HepG2 (cell line): ENCODE data around the gene FSIP1. TPM values are rescaled to one million over a fixed set of nuclear protein-coding genes. Genes with fewer than 3 reads are reported as not detected.

ENCODE experiments used
- ATAC-seq: fragments of 200-7000 bp; cut with Tn5 transposase; 3 replicates; pipeline ENCODE4 v1.9.1; 2020; ENCODE audit warnings: mild to moderate bottlenecking, moderate library complexity
- BruUV-seq: library from RNA; stranded (reverse); fragments of 400-500 nt; replicated peaks from 2 replicates; lab custom pipeline; 2021; lab: Mats Ljungman, UMichigan
- CTCF ChIA-PET: fragments of 300-600 bp; formaldehyde crosslinking; extraction: SDS; loops from one replicate; lab custom pipeline; 2021; ENCODE audit warnings: low total read pairs, inconsistent platforms, low intra/inter-chr PET ratio; lab: Yijun Ruan, JAX
- POLR2A ChIA-PET: fragments of 350-600 bp; sonication (Branson Sonifier 250); formaldehyde crosslinking; loops from one replicate; lab custom pipeline; 2020; ENCODE audit warnings: antibody characterized with exemption, inconsistent platforms; lab: Yijun Ruan, JAX
- DNase-seq: peaks from one replicate; pipeline ENCODE4 v3.0.0-alpha.2; 2015; ENCODE audit warnings: low spot score
- FAIRE-seq: peaks from 3 replicates; lab custom pipeline; 2011; peaks lifted over from hg19 to GRCh38; lab: Jason Lieb, UNC
- H2AFZ ChIP-seq: one replicate; pipeline ENCODE4 v1.6.1; 2011; ENCODE audit warnings: low read length, inconsistent platforms
- H3K27ac ChIP-seq: fragments of 300-600 bp; 3 replicates; pipeline ENCODE4 v1.8.0; 2011; ENCODE audit warnings: mixed run types, mild to moderate bottlenecking, mixed read lengths, low read length, inconsistent platforms; ENCODE audit not compliant: insufficient read depth; ENCODE audit errors: extremely low read length
- H3K27me3 ChIP-seq, 2 experiments: fragments of 200-600 bp in 1 of 2; 2 replicates in 1 of 2; 3 replicates in 1 of 2; pipeline versions ENCODE4 v1.6.0 to v1.8.0; 2011; ENCODE audit warnings: low read length in 2 of 2, mild to moderate bottlenecking in 2 of 2, moderate library complexity in 2 of 2, inconsistent platforms in 1 of 2; ENCODE audit not compliant: insufficient read depth in 2 of 2, control insufficient read depth in 1 of 2
- H3K36me3 ChIP-seq, 2 experiments: fragments of 200-600 bp in 1 of 2; replicated peaks in 1 of 2; 2 replicates in 1 of 2; 3 replicates in 1 of 2; pipeline versions ENCODE4 v1.5.1 to v1.8.0; 2011; ENCODE audit warnings: low read length in 2 of 2, inconsistent platforms in 1 of 2; ENCODE audit not compliant: insufficient read depth in 2 of 2, control insufficient read depth in 1 of 2
- H3K4me1 ChIP-seq: 2 replicates; pipeline ENCODE4 v1.5.1; 2012; ENCODE audit warnings: low read length, inconsistent platforms; ENCODE audit not compliant: insufficient read depth
- H3K4me2 ChIP-seq: 2 replicates; pipeline ENCODE4 v1.6.0; 2011; ENCODE audit warnings: low read depth, low read length, inconsistent platforms
- H3K4me3 ChIP-seq, 3 experiments: fragments of 200-600 bp in 1 of 3; sonication (generic), shearing (Covaris generic) in 1 of 3; replicated peaks in 1 of 3; 2 replicates each; pipeline ENCODE4 v1.5.1; 2011 to 2016; ENCODE audit warnings: low read length in 3 of 3, inconsistent platforms in 2 of 3, low read depth in 2 of 3, mild to moderate bottlenecking in 2 of 3, control low read depth in 1 of 3, mixed read lengths in 1 of 3; ENCODE audit not compliant: insufficient read depth in 1 of 3
- H3K79me2 ChIP-seq: one replicate; pipeline ENCODE4 v1.6.1; 2011; ENCODE audit warnings: low read length, inconsistent platforms; ENCODE audit not compliant: insufficient read depth
- H3K9ac ChIP-seq: 2 replicates; pipeline ENCODE4 v1.6.0; 2011; ENCODE audit warnings: mild to moderate bottlenecking, low read depth, low read length, inconsistent platforms; ENCODE audit not compliant: insufficient read depth
- H3K9me3 ChIP-seq: 2 replicates; pipeline ENCODE4 v1.5.1; 2012; ENCODE audit warnings: mild to moderate bottlenecking, low read length
- H4K20me1 ChIP-seq: 2 replicates; pipeline ENCODE4 v1.6.0; 2011; ENCODE audit warnings: inconsistent platforms, mild to moderate bottlenecking, low read length, moderate library complexity; ENCODE audit not compliant: insufficient read depth
- KDM2A ChIP-seq: sonication (generic); formaldehyde crosslinking; IDR thresholded peaks from 2 replicates; pipeline ENCODE4 v1.4.0; 2020; ENCODE audit warnings: low read depth, missing genetic modification reagents, borderline replicate concordance
- SYNCRIP ChIP-seq: fragments of 200-400 bp; formaldehyde crosslinking; IDR thresholded peaks from 2 replicates; pipeline ENCODE4 v1.6.1; 2018; ENCODE audit warnings: mild to moderate bottlenecking, low read depth, low read length; ENCODE audit not compliant: insufficient read depth
- ZNF780A ChIP-seq: sonication (generic); formaldehyde crosslinking; IDR thresholded peaks from 2 replicates; pipeline ENCODE4 v1.8.0; 2022; ENCODE audit warnings: mild to moderate bottlenecking, missing genetic modification reagents, moderate library complexity
- ZNF891 ChIP-seq: sonication (generic); formaldehyde crosslinking; IDR thresholded peaks from 2 replicates; pipeline ENCODE4 v1.5.0; 2020; ENCODE audit warnings: mild to moderate bottlenecking, missing genetic modification reagents
- whole genome bisulfite sequencing: methylation state at CpG from one replicate; pipeline ENCODE4 v1.1.6; 2017; ENCODE audit warnings: low lambda C conversion rate; 5-methylcytosine and 5-hydroxymethylcytosine counted together
- in situ Hi-C: cut with HindIII; loops from 2 replicates; pipeline ENCODE4 v1.10.0; 2017; ENCODE audit warnings: low pct_unique_long_range_greater_than_20kb; ENCODE audit not compliant: extremely low pct_ligation_motif_present
- intact Hi-C: fragments of 100-400 bp; cut with micrococcal nuclease; formaldehyde crosslinking; loops from one replicate; pipeline ENCODE4 v1.10.0; 2022; ENCODE audit not compliant: unreplicated experiment
- polyA plus RNA-seq, 8 experiments: library from polyadenylated mRNA; depleted of rRNA in 3 of 8; stranded (reverse) in 7 of 8; unstranded in 1 of 8; fragments of >200 nt; fragmentation: Illumina TruSeq in 4 of 8; extraction: Trizol in 4 of 8; gene quantifications; 2 replicates each; pipeline versions ENCODE4 v1.2.1 to v1.2.3, GENCODE V29; 2011 to 2016; ENCODE audit warnings: low read depth in 4 of 8, missing spikeins in 1 of 8, mixed read lengths in 1 of 8; ENCODE audit not compliant: insufficient read depth in 1 of 8
- total RNA-seq, 5 experiments: library from RNA; depleted of rRNA; stranded (reverse); fragments of >200 nt; fragmentation: Illumina TruSeq; extraction: Trizol; gene quantifications; 2 replicates each; pipeline ENCODE4 v1.2.3, GENCODE V29; 2016; ENCODE audit warnings: low read depth in 1 of 5
- TF ChIP-seq, protein P1 (sequence below): sonication (generic); formaldehyde crosslinking; IDR thresholded peaks from 2 replicates; pipeline ENCODE4 v1.4.0; 2020; ENCODE audit warnings: mild to moderate bottlenecking, missing genetic modification reagents

The FSIP1 gene
- total and polyA plus RNA-seq, 2 of the 13 experiments (the other 11 are each of a cell fraction or from before 2014, with no cell fraction given): 0.18 TPM; not detected in 1

DNA sequence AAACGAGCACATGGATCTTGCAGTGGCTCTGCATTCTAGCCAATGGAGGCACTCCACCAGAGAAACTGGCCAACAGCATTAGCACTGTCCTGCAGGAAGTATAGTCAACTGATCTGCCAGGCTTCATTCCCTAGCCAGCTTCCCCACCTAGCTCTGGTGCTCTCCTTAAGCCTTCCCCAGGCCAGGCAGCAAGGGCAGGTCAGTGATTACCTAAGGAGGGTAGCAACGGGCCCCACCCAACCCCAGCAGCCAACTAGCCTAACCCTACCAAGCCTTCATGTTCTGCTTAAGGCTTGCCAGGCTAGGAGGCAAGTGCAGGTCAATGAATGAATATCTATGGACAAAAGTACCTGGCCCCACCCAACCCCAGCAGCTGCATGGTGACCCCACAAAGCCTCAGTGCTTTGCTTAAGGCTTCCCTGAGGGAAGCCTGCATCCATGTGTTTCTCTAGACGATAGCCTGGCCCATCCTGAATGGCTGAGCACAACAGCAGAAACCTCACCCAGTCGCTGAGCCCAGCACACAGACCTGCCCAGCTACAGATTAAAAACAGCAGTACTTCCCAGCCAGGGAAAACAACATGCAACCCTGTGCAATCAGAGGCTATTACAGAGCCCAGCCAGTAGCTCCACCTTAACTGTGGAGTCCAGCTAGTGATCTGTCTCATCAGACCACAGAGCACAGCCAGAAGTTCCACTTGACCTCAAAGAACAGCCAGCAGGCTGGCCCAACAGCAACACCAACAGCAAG, 173.3 kb downstream of the FSIP1 start:
- Histone ChIP-seq H3K27me3 (peaks cover 1 to 5% of the 10 kb centered on the region in 2 experiments; a peak in 2 of 5 replicates), H3K9me3 (peaks cover 10% of the 10 kb centered on the region; the same call in 1 of the 2 replicates), H2AFZ (no peak overlapping the region), H3K9ac (no peak overlapping the region), H3K4me2 (no peak overlapping the region), H3K36me3 (no peaks in the 10 kb centered on the region), H3K4me3 (no peak overlapping the region), H3K27ac (no peak overlapping the region), H3K4me1 (no peaks in the 10 kb centered on the region), H4K20me1 (no peaks in the 10 kb centered on the region), H3K79me2 (no peaks in the 10 kb centered on the region)
- intact Hi-C loops (no loop called here), in situ Hi-C loops (loop anchor here (10.0 kb wide), 1 partner anchor 155 kb away; no protein-coding TSS in a partner anchor)
- CTCF ChIA-PET: no interaction called here
- POLR2A ChIA-PET: no interaction called here
- DNase-seq: no peak
- BruUV-seq: no TSS peak
- FAIRE-seq: no peak
- ATAC-seq: no peak
- no peak for TF ChIP-seq ZNF891 (CRISPR knock-in tag)
- no peak for TF ChIP-seq SYNCRIP
- TF ChIP-seq ZNF780A (CRISPR knock-in tag): no peak
- TF ChIP-seq KDM2A (CRISPR knock-in tag): no peak
- TF ChIP-seq, protein P1, sequence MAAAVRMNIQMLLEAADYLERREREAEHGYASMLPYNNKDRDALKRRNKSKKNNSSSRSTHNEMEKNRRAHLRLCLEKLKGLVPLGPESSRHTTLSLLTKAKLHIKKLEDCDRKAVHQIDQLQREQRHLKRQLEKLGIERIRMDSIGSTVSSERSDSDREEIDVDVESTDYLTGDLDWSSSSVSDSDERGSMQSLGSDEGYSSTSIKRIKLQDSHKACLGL (CRISPR knock-in tag): no peak
- WGBS: 0% methylated on average over 3 of the region's 4 CpGs
